Stimulated activated effector memory CD8-positive, alpha-beta T cell treated with anti-CD3 and anti-CD28 coated beads, Interleukin-12 subunit alpha, Interleukin-12 subunit beta, amount 100 ng/mL, for 72 hours (primary cell): ENCODE results near the gene IFI27.

Experiments
- ATAC-seq: fragments of 150-1000 bp; cut with Tn5 transposase; 2 replicates; pipeline ENCODE4 v1.10.0; 2021
- DNase-seq, 2 donors: peaks; one replicate each; pipeline ENCODE4 v3.0.0; 2021 to 2022; ENCODE audit warnings: low spot score in 2 of 2
- H3K27ac Mint-ChIP-seq: one replicate; pipeline ENCODE4 v1.8.0; 2022; ENCODE audit warnings: mild to moderate bottlenecking, mixed read lengths
- H3K36me3 Mint-ChIP-seq: one replicate; pipeline ENCODE4 v1.8.0; 2022; ENCODE audit warnings: mild to moderate bottlenecking, mixed read lengths
- H3K4me1 Mint-ChIP-seq: one replicate; pipeline ENCODE4 v1.8.0; 2022; ENCODE audit warnings: mixed read lengths
- H3K4me3 Mint-ChIP-seq: one replicate; pipeline ENCODE4 v1.8.0; 2022; ENCODE audit warnings: mild to moderate bottlenecking, mixed read lengths
- H3K9me3 Mint-ChIP-seq: one replicate; pipeline ENCODE4 v1.8.0; 2022; ENCODE audit warnings: mixed read lengths

Gene IFI27

GRCh38 chr14:94093418-94093817, 17.1 kb upstream of the IFI27 start:
- Mint-ChIP-seq H3K27ac (no peak overlapping the region), H3K36me3 (peaks cover 9% of the 10 kb centered on the region), H3K9me3 (no peaks in the 10 kb centered on the region), H3K4me3 (no peak overlapping the region), H3K4me1 (no peaks in the 10 kb centered on the region)
- no peak for ATAC-seq
- DNase-seq, result no peak

GRCh38 chr14:94097091-94097490, 13.4 kb upstream of the IFI27 start:
- Mint-ChIP-seq H3K4me3 (no peak overlapping the region), H3K36me3 (peaks cover 9% of the 10 kb centered on the region), H3K4me1 (no peaks in the 10 kb centered on the region), H3K9me3 (no peaks in the 10 kb centered on the region), H3K27ac (no peak overlapping the region)
- DNase-seq, result no peak
- ATAC-seq, result no peak

GRCh38 chr14:94098326-94098992, 12.1 kb upstream of the IFI27 start:
- Mint-ChIP-seq H3K9me3 (no peaks in the 10 kb centered on the region), H3K4me1 (no peaks in the 10 kb centered on the region), H3K27ac (peak overlapping the region; percentile 58), H3K36me3 (peaks cover 9% of the 10 kb centered on the region), H3K4me3 (no peak overlapping the region)
- no peak for DNase-seq
- ATAC-seq, result peak; percentile 29

GRCh38 chr14:94099006-94099405, 11.5 kb upstream of the IFI27 start:
- peak overlapping the region; percentile 58 for H3K27ac Mint-ChIP-seq
- DNase-seq, result no peak
- no peaks in the 10 kb centered on the region for H3K4me1 Mint-ChIP-seq
- H3K36me3 Mint-ChIP-seq, result peaks cover 9% of the 10 kb centered on the region
- no peak for ATAC-seq
- H3K4me3 Mint-ChIP-seq, result no peak overlapping the region
- H3K9me3 Mint-ChIP-seq, result no peaks in the 10 kb centered on the region

GRCh38 chr14:94100847-94101246, 9.7 kb upstream of the IFI27 start:
- DNase-seq (no peak), ATAC-seq (no peak)
- H3K9me3 Mint-ChIP-seq, result no peaks in the 10 kb centered on the region

GRCh38 chr14:94101748-94102147, 8.8 kb upstream of the IFI27 start:
- H3K4me3 Mint-ChIP-seq, result no peak overlapping the region
- H3K36me3 Mint-ChIP-seq, result peaks cover 7% of the 10 kb centered on the region
- no peaks in the 10 kb centered on the region for H3K4me1 Mint-ChIP-seq
- H3K27ac Mint-ChIP-seq, result no peak overlapping the region
- DNase-seq (no peak), ATAC-seq (no peak)
- no peaks in the 10 kb centered on the region for H3K9me3 Mint-ChIP-seq

More at GRCh38 chr14:94100847-94101246, 9.7 kb upstream of the IFI27 start:
- no peaks in the 10 kb centered on the region for H3K4me1 Mint-ChIP-seq
- H3K36me3 Mint-ChIP-seq, result peaks cover 9% of the 10 kb centered on the region
- H3K27ac Mint-ChIP-seq, result no peak overlapping the region
- H3K4me3 Mint-ChIP-seq, result no peak overlapping the region

GRCh38 chr14:94102768-94103482, 7.6 kb upstream of the IFI27 start:
- Mint-ChIP-seq H3K36me3 (no peaks in the 10 kb centered on the region), H3K4me3 (no peak overlapping the region), H3K27ac (no peak overlapping the region), H3K4me1 (no peaks in the 10 kb centered on the region), H3K9me3 (no peaks in the 10 kb centered on the region)
- ATAC-seq (no peak), DNase-seq (no peak)

- ATAC-seq, result no peak
Measured at GRCh38 chr14:94103554-94104150, 6.9 kb upstream of the IFI27 start.

GRCh38 chr14:94104731-94105130, 5.8 kb upstream of the IFI27 start:
- H3K27ac Mint-ChIP-seq, result no peak overlapping the region
- H3K4me3 Mint-ChIP-seq, result no peak overlapping the region
- no peaks in the 10 kb centered on the region for H3K36me3 Mint-ChIP-seq
- DNase-seq (no peak), ATAC-seq (no peak)
- H3K9me3 Mint-ChIP-seq, result no peaks in the 10 kb centered on the region
- H3K4me1 Mint-ChIP-seq, result no peaks in the 10 kb centered on the region

More at GRCh38 chr14:94103554-94104150, 6.9 kb upstream of the IFI27 start:
- Mint-ChIP-seq H3K27ac (no peak overlapping the region), H3K36me3 (no peaks in the 10 kb centered on the region), H3K4me3 (no peak overlapping the region), H3K4me1 (no peaks in the 10 kb centered on the region), H3K9me3 (no peaks in the 10 kb centered on the region)
- no peak for DNase-seq

- no peak for DNase-seq
- peak overlapping the region; percentile 18 for H3K27ac Mint-ChIP-seq
- H3K4me3 Mint-ChIP-seq, result no peak overlapping the region
- no peaks in the 10 kb centered on the region for H3K9me3 Mint-ChIP-seq
- H3K4me1 Mint-ChIP-seq, result no peaks in the 10 kb centered on the region
- no peak for ATAC-seq
- no peaks in the 10 kb centered on the region for H3K36me3 Mint-ChIP-seq
Measured at GRCh38 chr14:94109915-94110250, 653 bp upstream of the IFI27 start.

GRCh38 chr14:94111276-94112095, 950 bp downstream of the IFI27 start:
- Mint-ChIP-seq H3K36me3 (no peaks in the 10 kb centered on the region), H3K27ac (peak overlapping the region; percentile 18), H3K9me3 (no peaks in the 10 kb centered on the region), H3K4me1 (no peaks in the 10 kb centered on the region), H3K4me3 (no peak overlapping the region)
- ATAC-seq, result no peak
- no peak for DNase-seq

- no peak for DNase-seq
- Mint-ChIP-seq H3K36me3 (no peaks in the 10 kb centered on the region), H3K4me1 (no peaks in the 10 kb centered on the region), H3K9me3 (no peaks in the 10 kb centered on the region), H3K4me3 (no peak overlapping the region), H3K27ac (peak overlapping the region; percentile 18)
- no peak for ATAC-seq
Measured at GRCh38 chr14:94112513-94113063, 2.1 kb downstream of the IFI27 start.

GRCh38 chr14:94113073-94113472, 2.5 kb downstream of the IFI27 start:
- Mint-ChIP-seq H3K9me3 (no peaks in the 10 kb centered on the region), H3K36me3 (no peaks in the 10 kb centered on the region), H3K27ac (no peak overlapping the region), H3K4me3 (no peak overlapping the region), H3K4me1 (peaks cover 4% of the 10 kb centered on the region)
- DNase-seq (no peak), ATAC-seq (no peak)

GRCh38 chr14:94113490-94113889, 3.0 kb downstream of the IFI27 start:
- no peaks in the 10 kb centered on the region for H3K9me3 Mint-ChIP-seq
- no peak for ATAC-seq
- H3K27ac Mint-ChIP-seq, result no peak overlapping the region
- peaks cover 5% of the 10 kb centered on the region for H3K4me1 Mint-ChIP-seq
- DNase-seq, result no peak
- H3K4me3 Mint-ChIP-seq, result no peak overlapping the region
- no peaks in the 10 kb centered on the region for H3K36me3 Mint-ChIP-seq

- H3K4me3 Mint-ChIP-seq, result no peak overlapping the region
- no peak overlapping the region for H3K27ac Mint-ChIP-seq
- H3K4me1 Mint-ChIP-seq, result peaks cover 5% of the 10 kb centered on the region
- no peaks in the 10 kb centered on the region for H3K36me3 Mint-ChIP-seq
- no peaks in the 10 kb centered on the region for H3K9me3 Mint-ChIP-seq
- no peak for DNase-seq
- no peak for ATAC-seq
Measured at GRCh38 chr14:94113908-94114588, 3.5 kb downstream of the IFI27 start.
